K562 (cell line): Measurements from ENCODE around the gene OR2S2. TPM values are rescaled to one million over a fixed set of nuclear protein-coding genes. Genes with fewer than 3 reads are reported as not detected.

Source experiments
- ADNP ChIP-seq: fragments of 200-800 bp; sonication (Bioruptor generic); IDR thresholded peaks from 2 replicates; pipeline ENCODE4 v1.6.1; 2016; ENCODE audit warnings: missing genetic modification characterization, missing compliant biosample characterization
- BDP1 ChIP-seq: IDR thresholded peaks from 3 replicates; pipeline ENCODE4 v1.6.1; 2011; ENCODE audit not compliant: insufficient read length, insufficient read depth
- ERF ChIP-seq: fragments of 450-650 bp; formaldehyde crosslinking; IDR thresholded peaks from 2 replicates; pipeline ENCODE4 v1.4.0; 2020; ENCODE audit warnings: mild to moderate bottlenecking, mixed read lengths
- HMGN3 ChIP-seq: IDR thresholded peaks from 2 replicates; pipeline ENCODE4 v1.6.1; 2011; ENCODE audit warnings: borderline replicate concordance, low read depth, mild to moderate bottlenecking, mixed read lengths, low read length; ENCODE audit not compliant: insufficient read length; ENCODE audit errors: extremely low read depth
- KLF6 ChIP-seq: fragments of 250-450 bp; sonication (Bioruptor Pico); IDR thresholded peaks from 2 replicates; pipeline ENCODE4 v1.4.0; 2020; ENCODE audit warnings: mild to moderate bottlenecking, moderate library complexity, borderline replicate concordance
- MAFG ChIP-seq: fragments of 450-650 bp; conservative IDR thresholded peaks from 2 replicates; pipeline ENCODE4 v1.6.1; 2016; ENCODE audit warnings: missing genetic modification characterization, missing compliant biosample characterization
- MXI1 ChIP-seq: IDR thresholded peaks from 2 replicates; pipeline ENCODE4 v1.6.1; 2011; ENCODE audit warnings: low read depth, mild to moderate bottlenecking, improper control_type of control experiment, low read length
- NR3C1 ChIP-seq: sonication (generic); formaldehyde crosslinking; IDR thresholded peaks from 2 replicates; pipeline ENCODE4 v1.8.1; 2022; ENCODE audit warnings: missing genetic modification reagents
- PTBP1 ChIP-seq: fragments of 200-400 bp; formaldehyde crosslinking; IDR thresholded peaks from 2 replicates; pipeline ENCODE4 v1.6.1; 2017; ENCODE audit warnings: low read depth, low read length
- RBM34 ChIP-seq: fragments of 200-400 bp; formaldehyde crosslinking; IDR thresholded peaks from 2 replicates; pipeline ENCODE4 v1.6.1; 2018; ENCODE audit warnings: low read length, borderline replicate concordance; ENCODE audit not compliant: insufficient read depth
- SRSF3 ChIP-seq: fragments of 200-400 bp; formaldehyde crosslinking; IDR thresholded peaks from 2 replicates; pipeline ENCODE4 v1.6.1; 2016; ENCODE audit warnings: mild to moderate bottlenecking, low read length, moderate library complexity; ENCODE audit not compliant: insufficient read depth
- TFAM ChIP-seq: fragments of 250-450 bp; sonication (Bioruptor Pico); conservative IDR thresholded peaks from 2 replicates; pipeline ENCODE4 v1.5.0; 2021; ENCODE audit warnings: mild to moderate bottlenecking, moderate library complexity
- ZNF436 ChIP-seq: fragments of 250-450, 450-650 bp; sonication (Bioruptor Pico); formaldehyde crosslinking; IDR thresholded peaks from 2 replicates; pipeline ENCODE4 v1.7.0; 2020; ENCODE audit warnings: mild to moderate bottlenecking
- ZNF778 ChIP-seq: fragments of 450-650 bp; formaldehyde crosslinking; IDR thresholded peaks from 2 replicates; pipeline ENCODE4 v1.4.0; 2020; ENCODE audit warnings: mild to moderate bottlenecking, moderate library complexity
- polyA plus RNA-seq, 8 experiments: library from polyadenylated mRNA; depleted of rRNA in 4 of 8; stranded (reverse) in 5 of 8; unstranded in 3 of 8; fragments of >200 nt; fragmentation: Nextera tagmentation in 2 of 8; fragmentation: Illumina TruSeq in 1 of 8; extraction: Ambion mirVana in 2 of 8; extraction: Trizol in 1 of 8; gene quantifications; 2 replicates each; pipeline versions ENCODE4 v1.2.1 to v1.2.3, GENCODE V29; 2011 to 2014; ENCODE audit warnings: inconsistent platforms in 1 of 8, missing spikeins in 1 of 8
- total RNA-seq, 7 experiments: library from RNA; depleted of rRNA in 6 of 7; stranded (reverse); fragments of >200 nt in 6 of 7; fragmentation: Illumina TruSeq in 2 of 7; extraction: Trizol in 2 of 7; gene quantifications; 2 replicates each; pipeline versions ENCODE4 v1.2.1 to v1.2.3, GENCODE V29; 2011 to 2021; ENCODE audit warnings: low replicate concordance in 1 of 7
- TF ChIP-seq, protein P1 (sequence below), 2 experiments: fragments of 450-650 bp; IDR thresholded peaks; 2 replicates each; pipeline ENCODE4 v1.6.1; 2018; ENCODE audit warnings: mild to moderate bottlenecking in 2 of 2, low read depth in 1 of 2; ENCODE audit not compliant: partially characterized antibody in 2 of 2
- TF ChIP-seq, protein P2 (sequence below): fragments of 450-650 bp; IDR thresholded peaks from 2 replicates; pipeline ENCODE4 v1.6.1; 2018; ENCODE audit warnings: mild to moderate bottlenecking, low read depth; ENCODE audit not compliant: partially characterized antibody
- TF ChIP-seq, protein P3 (sequence below): fragments of 450-650 bp; IDR thresholded peaks from 2 replicates; pipeline ENCODE4 v1.6.1; 2018; ENCODE audit not compliant: partially characterized antibody
- TF ChIP-seq, protein P4 (sequence below): fragments of 450-650 bp; formaldehyde crosslinking; IDR thresholded peaks from 2 replicates; pipeline ENCODE4 v1.4.0; 2022; ENCODE audit warnings: missing genetic modification characterization

Gene OR2S2
- total and polyA plus RNA-seq, 9 of the 15 experiments (the other 6 are each of a cell fraction or from before 2014, with no cell fraction given): not detected

DNA sequence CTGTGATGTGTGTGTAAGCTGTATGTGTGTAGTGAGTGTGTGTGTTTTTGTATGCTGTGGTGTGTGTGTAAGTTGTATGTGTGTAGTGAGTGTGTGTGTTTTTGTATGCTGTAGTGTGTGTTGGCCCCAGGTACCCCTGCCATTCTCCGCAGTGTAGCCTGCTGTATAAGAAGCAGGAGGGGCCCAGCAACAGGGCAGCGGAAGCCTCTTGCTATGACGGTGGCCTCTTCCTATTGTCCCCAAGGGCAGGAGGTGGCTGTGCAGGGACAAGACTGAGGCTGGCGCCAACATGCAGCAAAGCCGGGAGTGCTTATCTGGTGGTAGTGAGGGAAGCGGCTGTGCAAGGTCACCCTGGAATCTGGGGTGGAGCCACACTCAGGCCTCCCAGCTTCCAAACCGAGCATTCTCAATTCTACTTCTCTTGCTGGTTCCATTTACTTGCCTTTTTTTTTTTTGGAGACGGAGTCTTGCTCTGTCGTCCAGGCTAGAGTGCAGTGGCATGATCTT lies 43.6 kb downstream of the OR2S2 start (continued):
- TF ChIP-seq, protein P1, sequence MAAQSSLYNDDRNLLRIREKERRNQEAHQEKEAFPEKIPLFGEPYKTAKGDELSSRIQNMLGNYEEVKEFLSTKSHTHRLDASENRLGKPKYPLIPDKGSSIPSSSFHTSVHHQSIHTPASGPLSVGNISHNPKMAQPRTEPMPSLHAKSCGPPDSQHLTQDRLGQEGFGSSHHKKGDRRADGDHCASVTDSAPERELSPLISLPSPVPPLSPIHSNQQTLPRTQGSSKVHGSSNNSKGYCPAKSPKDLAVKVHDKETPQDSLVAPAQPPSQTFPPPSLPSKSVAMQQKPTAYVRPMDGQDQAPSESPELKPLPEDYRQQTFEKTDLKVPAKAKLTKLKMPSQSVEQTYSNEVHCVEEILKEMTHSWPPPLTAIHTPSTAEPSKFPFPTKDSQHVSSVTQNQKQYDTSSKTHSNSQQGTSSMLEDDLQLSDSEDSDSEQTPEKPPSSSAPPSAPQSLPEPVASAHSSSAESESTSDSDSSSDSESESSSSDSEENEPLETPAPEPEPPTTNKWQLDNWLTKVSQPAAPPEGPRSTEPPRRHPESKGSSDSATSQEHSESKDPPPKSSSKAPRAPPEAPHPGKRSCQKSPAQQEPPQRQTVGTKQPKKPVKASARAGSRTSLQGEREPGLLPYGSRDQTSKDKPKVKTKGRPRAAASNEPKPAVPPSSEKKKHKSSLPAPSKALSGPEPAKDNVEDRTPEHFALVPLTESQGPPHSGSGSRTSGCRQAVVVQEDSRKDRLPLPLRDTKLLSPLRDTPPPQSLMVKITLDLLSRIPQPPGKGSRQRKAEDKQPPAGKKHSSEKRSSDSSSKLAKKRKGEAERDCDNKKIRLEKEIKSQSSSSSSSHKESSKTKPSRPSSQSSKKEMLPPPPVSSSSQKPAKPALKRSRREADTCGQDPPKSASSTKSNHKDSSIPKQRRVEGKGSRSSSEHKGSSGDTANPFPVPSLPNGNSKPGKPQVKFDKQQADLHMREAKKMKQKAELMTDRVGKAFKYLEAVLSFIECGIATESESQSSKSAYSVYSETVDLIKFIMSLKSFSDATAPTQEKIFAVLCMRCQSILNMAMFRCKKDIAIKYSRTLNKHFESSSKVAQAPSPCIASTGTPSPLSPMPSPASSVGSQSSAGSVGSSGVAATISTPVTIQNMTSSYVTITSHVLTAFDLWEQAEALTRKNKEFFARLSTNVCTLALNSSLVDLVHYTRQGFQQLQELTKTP (IDR thresholded peaks at IDR 0.05; ENCODE audit: low read depth in 1 of 2, partially characterized antibody in 2 of 2): no peak
- TF ChIP-seq HMGN3 (no peak), ADNP (tag) (no peak), ZNF778 (no peak), RBM34 (no peak), SRSF3 (no peak), ZNF436 (CRISPR knock-in tag) (no peak), TFAM (CRISPR knock-in tag) (no peak), PTBP1 (no peak), ERF (CRISPR knock-in tag) (no peak), NR3C1 (CRISPR knock-in tag) (no peak), KLF6 (peak; percentile 9; the same call in 1 of the 2 replicates), BDP1 (no peak), MXI1 (no peak), MAFG (tag) (no peak)
- TF ChIP-seq, protein P2, sequence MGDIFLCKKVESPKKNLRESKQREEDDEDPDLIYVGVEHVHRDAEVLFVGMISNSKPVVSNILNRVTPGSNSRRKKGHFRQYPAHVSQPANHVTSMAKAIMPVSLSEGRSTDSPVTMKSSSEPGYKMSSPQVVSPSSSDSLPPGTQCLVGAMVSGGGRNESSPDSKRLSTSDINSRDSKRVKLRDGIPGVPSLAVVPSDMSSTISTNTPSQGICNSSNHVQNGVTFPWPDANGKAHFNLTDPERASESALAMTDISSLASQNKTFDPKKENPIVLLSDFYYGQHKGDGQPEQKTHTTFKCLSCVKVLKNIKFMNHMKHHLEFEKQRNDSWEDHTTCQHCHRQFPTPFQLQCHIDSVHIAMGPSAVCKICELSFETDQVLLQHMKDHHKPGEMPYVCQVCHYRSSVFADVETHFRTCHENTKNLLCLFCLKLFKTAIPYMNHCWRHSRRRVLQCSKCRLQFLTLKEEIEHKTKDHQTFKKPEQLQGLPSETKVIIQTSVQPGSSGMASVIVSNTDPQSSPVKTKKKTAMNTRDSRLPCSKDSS: no peak
- TF ChIP-seq, protein P3, sequence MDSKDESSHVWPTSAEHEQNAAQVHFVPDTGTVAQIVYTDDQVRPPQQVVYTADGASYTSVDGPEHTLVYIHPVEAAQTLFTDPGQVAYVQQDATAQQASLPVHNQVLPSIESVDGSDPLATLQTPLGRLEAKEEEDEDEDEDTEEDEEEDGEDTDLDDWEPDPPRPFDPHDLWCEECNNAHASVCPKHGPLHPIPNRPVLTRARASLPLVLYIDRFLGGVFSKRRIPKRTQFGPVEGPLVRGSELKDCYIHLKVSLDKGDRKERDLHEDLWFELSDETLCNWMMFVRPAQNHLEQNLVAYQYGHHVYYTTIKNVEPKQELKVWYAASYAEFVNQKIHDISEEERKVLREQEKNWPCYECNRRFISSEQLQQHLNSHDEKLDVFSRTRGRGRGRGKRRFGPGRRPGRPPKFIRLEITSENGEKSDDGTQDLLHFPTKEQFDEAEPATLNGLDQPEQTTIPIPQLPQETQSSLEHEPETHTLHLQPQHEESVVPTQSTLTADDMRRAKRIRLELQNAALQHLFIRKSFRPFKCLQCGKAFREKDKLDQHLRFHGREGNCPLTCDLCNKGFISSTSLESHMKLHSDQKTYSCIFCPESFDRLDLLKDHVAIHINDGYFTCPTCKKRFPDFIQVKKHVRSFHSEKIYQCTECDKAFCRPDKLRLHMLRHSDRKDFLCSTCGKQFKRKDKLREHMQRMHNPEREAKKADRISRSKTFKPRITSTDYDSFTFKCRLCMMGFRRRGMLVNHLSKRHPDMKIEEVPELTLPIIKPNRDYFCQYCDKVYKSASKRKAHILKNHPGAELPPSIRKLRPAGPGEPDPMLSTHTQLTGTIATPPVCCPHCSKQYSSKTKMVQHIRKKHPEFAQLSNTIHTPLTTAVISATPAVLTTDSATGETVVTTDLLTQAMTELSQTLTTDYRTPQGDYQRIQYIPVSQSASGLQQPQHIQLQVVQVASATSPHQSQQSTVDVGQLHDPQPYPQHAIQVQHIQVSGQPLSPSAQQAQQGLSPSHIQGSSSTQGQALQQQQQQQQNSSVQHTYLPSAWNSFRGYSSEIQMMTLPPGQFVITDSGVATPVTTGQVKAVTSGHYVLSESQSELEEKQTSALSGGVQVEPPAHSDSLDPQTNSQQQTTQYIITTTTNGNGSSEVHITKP: peak; percentile 66
- TF ChIP-seq, protein P4, sequence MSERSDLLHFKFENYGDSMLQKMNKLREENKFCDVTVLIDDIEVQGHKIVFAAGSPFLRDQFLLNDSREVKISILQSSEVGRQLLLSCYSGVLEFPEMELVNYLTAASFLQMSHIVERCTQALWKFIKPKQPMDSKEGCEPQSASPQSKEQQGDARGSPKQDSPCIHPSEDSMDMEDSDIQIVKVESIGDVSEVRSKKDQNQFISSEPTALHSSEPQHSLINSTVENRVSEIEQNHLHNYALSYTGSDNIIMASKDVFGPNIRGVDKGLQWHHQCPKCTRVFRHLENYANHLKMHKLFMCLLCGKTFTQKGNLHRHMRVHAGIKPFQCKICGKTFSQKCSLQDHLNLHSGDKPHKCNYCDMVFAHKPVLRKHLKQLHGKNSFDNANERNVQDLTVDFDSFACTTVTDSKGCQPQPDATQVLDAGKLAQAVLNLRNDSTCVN (CRISPR knock-in tag): no peak
